GM12878 (cell line): ENCODE data around the gene SGSH. TPM values are rescaled to one million over a fixed set of nuclear protein-coding genes. Genes with fewer than 3 reads are reported as not detected.

Experiments used
- CBFB ChIP-seq: IDR thresholded peaks from 2 replicates; pipeline ENCODE4 v1.6.1; 2016; ENCODE audit warnings: antibody characterized with exemption, low read depth
- EED ChIP-seq: sonication (generic); IDR thresholded peaks from 2 replicates; pipeline ENCODE4 v1.6.1; 2016; ENCODE audit warnings: antibody characterized with exemption, low read depth
- EP300 ChIP-seq, 2 experiments: fragments of 150-350 bp in 1 of 2; IDR thresholded peaks; 2 replicates each; pipeline ENCODE4 v1.6.1; 2011 to 2012; ENCODE audit warnings: low read depth in 2 of 2, low read length in 2 of 2, borderline replicate concordance in 1 of 2, improper control_type of control experiment in 1 of 2, inconsistent platforms in 1 of 2; ENCODE audit not compliant: control insufficient read depth in 1 of 2
- FOS ChIP-seq: IDR thresholded peaks from 3 replicates; pipeline ENCODE4 v1.6.1; 2011; ENCODE audit warnings: borderline replicate concordance; ENCODE audit not compliant: insufficient read length; ENCODE audit errors: extremely low read depth
- GABPA ChIP-seq: IDR thresholded peaks from 2 replicates; pipeline ENCODE4 v1.6.1; 2014; ENCODE audit warnings: antibody characterized with exemption, low read depth, mild to moderate bottlenecking, inconsistent platforms
- HDAC2 ChIP-seq: fragments of 200-600 bp; sonication (generic); IDR thresholded peaks from 2 replicates; pipeline ENCODE4 v1.6.1; 2017
- KAT2A ChIP-seq: conservative IDR thresholded peaks from 2 replicates; pipeline ENCODE4 v1.6.1; 2011; ENCODE audit warnings: low read depth, low read length; ENCODE audit not compliant: control insufficient read depth
- POLR2AphosphoS2 ChIP-seq: IDR thresholded peaks from 2 replicates; pipeline ENCODE4 v1.6.1; 2011; ENCODE audit warnings: low read depth, mild to moderate bottlenecking, low read length, improper control_type of control experiment, moderate library complexity
- RAD51 ChIP-seq: fragments of 450-650 bp; IDR thresholded peaks from 2 replicates; pipeline ENCODE4 v1.6.1; 2016; ENCODE audit warnings: moderate library complexity, mild to moderate bottlenecking, inconsistent platforms
- RFX5 ChIP-seq: IDR thresholded peaks from 2 replicates; pipeline ENCODE4 v1.6.1; 2011; ENCODE audit warnings: low read depth, low read length, improper control_type of control experiment
- SIN3A ChIP-seq: IDR thresholded peaks from 2 replicates; pipeline ENCODE4 v1.6.1; 2012; ENCODE audit warnings: low read depth, low read length, improper control_type of control experiment
- SPI1 ChIP-seq: IDR thresholded peaks from 2 replicates; pipeline ENCODE4 v1.6.1; 2011; ENCODE audit warnings: low read depth, mild to moderate bottlenecking, low read length, moderate library complexity, borderline replicate concordance; ENCODE audit not compliant: insufficient read depth
- STAT1 ChIP-seq: fragments of 450-650 bp; conservative IDR thresholded peaks from 2 replicates; pipeline ENCODE4 v1.6.1; 2014; ENCODE audit warnings: antibody characterized with exemption, mild to moderate bottlenecking
- TBL1XR1 ChIP-seq: IDR thresholded peaks from 2 replicates; pipeline ENCODE4 v1.6.1; 2012; ENCODE audit warnings: low read depth, low read length, improper control_type of control experiment
- TCF3 ChIP-seq: IDR thresholded peaks from 2 replicates; pipeline ENCODE4 v1.6.1; 2012; ENCODE audit warnings: low read depth, mild to moderate bottlenecking, low read length, borderline replicate concordance; ENCODE audit not compliant: insufficient read depth
- ZZZ3 ChIP-seq: IDR thresholded peaks from 2 replicates; pipeline ENCODE4 v1.6.1; 2011; ENCODE audit warnings: low read depth; ENCODE audit not compliant: control insufficient read depth, insufficient read length
- polyA plus RNA-seq, 11 experiments: library from polyadenylated mRNA; depleted of rRNA in 4 of 11; unstranded in 6 of 11; stranded (reverse) in 5 of 11; fragments of >200 nt; fragmentation: Nextera tagmentation in 4 of 11; fragmentation: Illumina TruSeq in 1 of 11; extraction: Ambion mirVana in 4 of 11; extraction: Trizol in 1 of 11; gene quantifications; 1 replicate in 1 of 11; 2 replicates in 10 of 11; pipeline versions ENCODE4 v1.2.1 to v1.2.3, GENCODE V29; 2011 to 2016; ENCODE audit warnings: inconsistent platforms in 2 of 11, missing spikeins in 2 of 11, low read depth in 1 of 11
- total RNA-seq, 4 experiments: library from RNA; depleted of rRNA in 3 of 4; stranded (reverse); fragments of >200 nt in 3 of 4; fragmentation: Illumina TruSeq in 1 of 4; extraction: Trizol in 1 of 4; gene quantifications; 2 replicates each; pipeline versions ENCODE4 v1.2.1 to v1.2.3, GENCODE V29; 2013 to 2021
- TF ChIP-seq, protein P1 (sequence below): IDR thresholded peaks from 2 replicates; pipeline ENCODE4 v1.6.1; 2012; ENCODE audit warnings: improper control_type of control experiment, low read depth, low read length; ENCODE audit not compliant: insufficient replicate concordance
- TF ChIP-seq, protein P2 (sequence below): fragments of 450-650 bp; conservative IDR thresholded peaks from 2 replicates; pipeline ENCODE4 v1.6.1; 2017; ENCODE audit warnings: mild to moderate bottlenecking, moderate library complexity
- TF ChIP-seq, protein P3 (sequence below): IDR thresholded peaks from 2 replicates; pipeline ENCODE4 v1.6.1; 2011; ENCODE audit warnings: low read depth, mild to moderate bottlenecking, low read length, moderate library complexity, borderline replicate concordance; ENCODE audit errors: extremely low read depth
- TF ChIP-seq, protein P4 (sequence below): IDR thresholded peaks from 2 replicates; pipeline ENCODE4 v1.6.1; 2012; ENCODE audit warnings: low read depth, low read length, improper control_type of control experiment

Gene SGSH
- total and polyA plus RNA-seq, 10 of the 15 experiments (the other 5 are each of a cell fraction or from before 2014, with no cell fraction given): 0.13 to 17.2 (median 6.0) TPM

DNA sequence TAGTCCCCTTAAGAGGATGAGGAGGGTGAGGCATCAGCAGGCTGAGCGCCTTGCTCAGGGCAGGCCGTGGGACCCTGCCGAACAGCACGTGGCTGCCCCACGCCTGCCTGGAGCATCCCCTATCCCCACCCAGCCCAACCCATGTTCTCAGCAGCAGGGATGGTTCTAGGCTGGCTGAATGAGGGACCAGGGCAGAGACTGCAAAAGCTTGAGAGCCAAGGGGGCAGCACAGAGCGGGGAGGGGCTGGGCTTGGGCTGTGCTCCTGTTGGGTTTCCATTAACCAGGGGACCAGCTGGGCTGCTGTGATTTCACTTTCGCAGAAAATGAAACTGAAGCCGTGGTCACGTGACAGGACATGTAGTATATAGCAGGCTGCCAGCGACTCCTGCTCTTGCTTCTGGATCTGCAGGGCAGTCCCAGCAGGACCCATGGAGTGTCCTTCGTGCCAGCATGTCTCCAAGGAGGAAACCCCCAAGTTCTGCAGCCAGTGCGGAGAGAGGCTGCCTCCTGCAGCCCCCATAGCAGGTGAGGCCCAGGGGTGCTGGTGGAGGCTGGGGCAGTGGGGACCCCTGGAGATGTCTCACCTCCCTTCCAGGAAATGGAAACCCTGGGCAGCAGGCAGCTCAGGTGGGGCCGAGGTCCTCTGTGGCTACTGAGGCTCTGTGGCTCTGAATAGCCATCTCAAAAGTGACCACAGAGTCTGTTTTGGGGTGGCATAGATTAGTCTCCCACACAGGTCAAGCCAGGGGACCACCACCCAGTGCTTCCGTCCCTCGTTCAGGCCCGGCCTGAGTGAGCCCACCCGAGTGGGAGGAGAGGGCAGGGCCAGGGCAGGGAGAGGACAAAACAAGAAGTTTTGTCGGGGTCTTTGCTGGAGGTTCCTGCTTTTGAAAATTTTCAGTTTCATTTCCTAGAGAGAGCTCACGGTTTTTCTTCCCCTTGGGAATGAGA is 43.4 kb upstream of the SGSH start (continued):
- TF ChIP-seq, protein P1, sequence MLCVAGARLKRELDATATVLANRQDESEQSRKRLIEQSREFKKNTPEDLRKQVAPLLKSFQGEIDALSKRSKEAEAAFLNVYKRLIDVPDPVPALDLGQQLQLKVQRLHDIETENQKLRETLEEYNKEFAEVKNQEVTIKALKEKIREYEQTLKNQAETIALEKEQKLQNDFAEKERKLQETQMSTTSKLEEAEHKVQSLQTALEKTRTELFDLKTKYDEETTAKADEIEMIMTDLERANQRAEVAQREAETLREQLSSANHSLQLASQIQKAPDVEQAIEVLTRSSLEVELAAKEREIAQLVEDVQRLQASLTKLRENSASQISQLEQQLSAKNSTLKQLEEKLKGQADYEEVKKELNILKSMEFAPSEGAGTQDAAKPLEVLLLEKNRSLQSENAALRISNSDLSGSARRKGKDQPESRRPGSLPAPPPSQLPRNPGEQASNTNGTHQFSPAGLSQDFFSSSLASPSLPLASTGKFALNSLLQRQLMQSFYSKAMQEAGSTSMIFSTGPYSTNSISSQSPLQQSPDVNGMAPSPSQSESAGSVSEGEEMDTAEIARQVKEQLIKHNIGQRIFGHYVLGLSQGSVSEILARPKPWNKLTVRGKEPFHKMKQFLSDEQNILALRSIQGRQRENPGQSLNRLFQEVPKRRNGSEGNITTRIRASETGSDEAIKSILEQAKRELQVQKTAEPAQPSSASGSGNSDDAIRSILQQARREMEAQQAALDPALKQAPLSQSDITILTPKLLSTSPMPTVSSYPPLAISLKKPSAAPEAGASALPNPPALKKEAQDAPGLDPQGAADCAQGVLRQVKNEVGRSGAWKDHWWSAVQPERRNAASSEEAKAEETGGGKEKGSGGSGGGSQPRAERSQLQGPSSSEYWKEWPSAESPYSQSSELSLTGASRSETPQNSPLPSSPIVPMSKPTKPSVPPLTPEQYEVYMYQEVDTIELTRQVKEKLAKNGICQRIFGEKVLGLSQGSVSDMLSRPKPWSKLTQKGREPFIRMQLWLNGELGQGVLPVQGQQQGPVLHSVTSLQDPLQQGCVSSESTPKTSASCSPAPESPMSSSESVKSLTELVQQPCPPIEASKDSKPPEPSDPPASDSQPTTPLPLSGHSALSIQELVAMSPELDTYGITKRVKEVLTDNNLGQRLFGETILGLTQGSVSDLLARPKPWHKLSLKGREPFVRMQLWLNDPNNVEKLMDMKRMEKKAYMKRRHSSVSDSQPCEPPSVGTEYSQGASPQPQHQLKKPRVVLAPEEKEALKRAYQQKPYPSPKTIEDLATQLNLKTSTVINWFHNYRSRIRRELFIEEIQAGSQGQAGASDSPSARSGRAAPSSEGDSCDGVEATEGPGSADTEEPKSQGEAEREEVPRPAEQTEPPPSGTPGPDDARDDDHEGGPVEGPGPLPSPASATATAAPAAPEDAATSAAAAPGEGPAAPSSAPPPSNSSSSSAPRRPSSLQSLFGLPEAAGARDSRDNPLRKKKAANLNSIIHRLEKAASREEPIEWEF: peak; percentile 73
- TF ChIP-seq EED: peak; percentile 44; the same call in 1 of the 2 replicates
- TF ChIP-seq RAD51: peak; percentile 99
- TF ChIP-seq, protein P2, sequence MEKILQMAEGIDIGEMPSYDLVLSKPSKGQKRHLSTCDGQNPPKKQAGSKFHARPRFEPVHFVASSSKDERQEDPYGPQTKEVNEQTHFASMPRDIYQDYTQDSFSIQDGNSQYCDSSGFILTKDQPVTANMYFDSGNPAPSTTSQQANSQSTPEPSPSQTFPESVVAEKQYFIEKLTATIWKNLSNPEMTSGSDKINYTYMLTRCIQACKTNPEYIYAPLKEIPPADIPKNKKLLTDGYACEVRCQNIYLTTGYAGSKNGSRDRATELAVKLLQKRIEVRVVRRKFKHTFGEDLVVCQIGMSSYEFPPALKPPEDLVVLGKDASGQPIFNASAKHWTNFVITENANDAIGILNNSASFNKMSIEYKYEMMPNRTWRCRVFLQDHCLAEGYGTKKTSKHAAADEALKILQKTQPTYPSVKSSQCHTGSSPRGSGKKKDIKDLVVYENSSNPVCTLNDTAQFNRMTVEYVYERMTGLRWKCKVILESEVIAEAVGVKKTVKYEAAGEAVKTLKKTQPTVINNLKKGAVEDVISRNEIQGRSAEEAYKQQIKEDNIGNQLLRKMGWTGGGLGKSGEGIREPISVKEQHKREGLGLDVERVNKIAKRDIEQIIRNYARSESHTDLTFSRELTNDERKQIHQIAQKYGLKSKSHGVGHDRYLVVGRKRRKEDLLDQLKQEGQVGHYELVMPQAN: 0 out of 2 replicates have a peak, but pooled peaks have one; percentile 55
- no peak for TF ChIP-seq KAT2A
- TF ChIP-seq, protein P3, sequence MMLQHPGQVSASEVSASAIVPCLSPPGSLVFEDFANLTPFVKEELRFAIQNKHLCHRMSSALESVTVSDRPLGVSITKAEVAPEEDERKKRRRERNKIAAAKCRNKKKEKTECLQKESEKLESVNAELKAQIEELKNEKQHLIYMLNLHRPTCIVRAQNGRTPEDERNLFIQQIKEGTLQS: peak; percentile 79; the same call in 1 of the 2 replicates
- TF ChIP-seq HDAC2: no peak
- TF ChIP-seq SPI1: no peak
- peak; percentile 84 for TF ChIP-seq POLR2AphosphoS2
- peak; percentile 36; the same call in 1 of the 2 replicates for TF ChIP-seq RFX5
- TF ChIP-seq SIN3A: peak; percentile 74
- TF ChIP-seq ZZZ3: no peak
- peak; percentile 56 to 78; a peak in 3 of 4 replicates for TF ChIP-seq EP300 (IDR thresholded peaks at IDR 0.05; ENCODE audit: borderline replicate concordance in 1 of 2, control insufficient read depth in 1 of 2, low read depth in 2 of 2, low read length in 2 of 2)
- peak; percentile 12 for TF ChIP-seq FOS
- peak; percentile 78; the same call in 1 of the 2 replicates for TF ChIP-seq TCF3
- TF ChIP-seq, protein P4, sequence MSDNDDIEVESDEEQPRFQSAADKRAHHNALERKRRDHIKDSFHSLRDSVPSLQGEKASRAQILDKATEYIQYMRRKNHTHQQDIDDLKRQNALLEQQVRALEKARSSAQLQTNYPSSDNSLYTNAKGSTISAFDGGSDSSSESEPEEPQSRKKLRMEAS: peak; percentile 86
- peak; percentile 90 for TF ChIP-seq TBL1XR1
- TF ChIP-seq GABPA: no peak
- peak; percentile 65; the same call in 1 of the 2 replicates for TF ChIP-seq CBFB
- 0 out of 2 replicates have a peak, but pooled peaks have one; percentile 30 for TF ChIP-seq STAT1
